ENCODE results near the gene TEX19.
"Not testable (repeated sequence)": the region's sequence is repeated elsewhere in the genome, so short reads cannot be mapped to it uniquely, and the experiment has no call there.

The TEX19 gene

GRCh38 chr17:82345151-82345976 is 13.7 kb upstream of the TEX19 start:
- no peak for DNase-seq (ENCODE audit: low spot score)
- no peak for TF ChIP-seq CTCF (IDR thresholded peaks at IDR 0.05; ENCODE audit: extremely low read depth, missing control alignments)

- no peak for TF ChIP-seq CTCF (IDR thresholded peaks at IDR 0.05; ENCODE audit: extremely low read depth, missing control alignments)
- DNase-seq (ENCODE audit: low spot score), result no peak
Observed at GRCh38 chr17:82346342-82347300, 12.4 kb upstream of the TEX19 start.

- not testable (repeated sequence) for DNase-seq (ENCODE audit: low spot score)
Observed at GRCh38 chr17:82347994-82348393, 11.1 kb upstream of the TEX19 start.

- no peak for TF ChIP-seq CTCF (IDR thresholded peaks at IDR 0.05; ENCODE audit: extremely low read depth, missing control alignments)
- no peak for DNase-seq (ENCODE audit: low spot score)
Observed at GRCh38 chr17:82348434-82348833, 10.6 kb upstream of the TEX19 start.

- DNase-seq (ENCODE audit: low spot score), result no peak
- no peak for TF ChIP-seq CTCF (IDR thresholded peaks at IDR 0.05; ENCODE audit: extremely low read depth, missing control alignments)
Observed at GRCh38 chr17:82348866-82349265, 10.2 kb upstream of the TEX19 start.

- TF ChIP-seq CTCF (IDR thresholded peaks at IDR 0.05; ENCODE audit: extremely low read depth, missing control alignments), result no peak
- DNase-seq (ENCODE audit: low spot score), result no peak
Observed at GRCh38 chr17:82349287-82349701, 9.8 kb upstream of the TEX19 start.

- TF ChIP-seq CTCF (IDR thresholded peaks at IDR 0.05; ENCODE audit: extremely low read depth, missing control alignments), result no peak
- peak; percentile 57 for DNase-seq (ENCODE audit: low spot score)
Observed at GRCh38 chr17:82350182-82351030, 8.6 kb upstream of the TEX19 start.
